Ectodermal cell (in vitro differentiated cells): Measurements from ENCODE around the gene N4BP3.
"Not testable (repeated sequence)": the region's sequence is repeated elsewhere in the genome, so short reads cannot be mapped to it uniquely, and the experiment has no call there.

Source experiments
- H3K27ac ChIP-seq: 2 replicates; pipeline ENCODE4 v1.7.0; 2013; ENCODE audit warnings: mild to moderate bottlenecking, low read depth, low read length; ENCODE audit not compliant: insufficient read depth, poor library complexity, severe bottlenecking
- H3K27me3 ChIP-seq: 2 replicates; pipeline ENCODE4 v1.7.0; 2013; ENCODE audit warnings: mild to moderate bottlenecking, low read length; ENCODE audit not compliant: insufficient read depth, control insufficient read depth, poor library complexity, severe bottlenecking
- H3K36me3 ChIP-seq: one replicate; pipeline ENCODE4 v1.7.0; 2013; ENCODE audit warnings: low read length; ENCODE audit not compliant: control insufficient read depth, insufficient read depth
- H3K4me1 ChIP-seq: one replicate; pipeline ENCODE4 v1.7.0; 2013; ENCODE audit warnings: low read length; ENCODE audit not compliant: control insufficient read depth, insufficient read depth
- H3K4me3 ChIP-seq: 2 replicates; pipeline ENCODE4 v1.7.0; 2013; ENCODE audit warnings: low read depth, low read length, control low read depth; ENCODE audit not compliant: insufficient read depth
- H3K9me3 ChIP-seq: 2 replicates; pipeline ENCODE4 v1.7.0; 2013; ENCODE audit warnings: mild to moderate bottlenecking, low read length, moderate library complexity; ENCODE audit not compliant: control insufficient read depth
- WGBS, 2 experiments: methylation state at CpG; one replicate each; pipeline ENCODE4 v1.1.7; 2013; ENCODE audit warnings: missing lambda C conversion rate in 2 of 2; 5-methylcytosine and 5-hydroxymethylcytosine counted together

N4BP3 gene

DNA sequence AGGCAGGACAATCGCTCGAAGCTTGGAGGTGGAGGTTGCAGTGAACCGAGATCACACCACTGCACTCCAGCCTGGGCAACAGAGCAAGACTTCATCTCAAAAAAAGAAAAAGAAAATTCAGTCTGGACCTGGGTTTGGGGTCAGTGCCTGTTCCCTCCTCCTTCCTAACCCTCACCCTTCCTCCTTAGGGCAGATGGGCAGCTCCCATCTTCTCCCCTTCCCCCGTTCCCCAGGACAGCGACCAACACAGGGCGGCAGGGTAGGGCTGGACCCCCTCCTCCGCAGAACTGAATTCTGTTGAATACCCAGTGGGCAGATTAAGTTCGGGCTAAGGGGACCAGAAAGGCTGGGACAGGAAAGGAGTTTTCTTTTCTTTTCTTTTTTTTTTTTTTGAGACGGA is 16.0 kb downstream of the N4BP3 start:
- H3K36me3 ChIP-seq: no peaks in the 10 kb centered on the region
- H3K4me3 ChIP-seq: no peak overlapping the region
- peaks cover 21% of the 10 kb centered on the region for H3K4me1 ChIP-seq
- WGBS, 2 experiments: 84 to 91% methylated on average over 9 of the region's 9 CpGs
- H3K9me3 ChIP-seq: no peaks in the 10 kb centered on the region
- no peaks in the 10 kb centered on the region for H3K27me3 ChIP-seq
- no peak overlapping the region for H3K27ac ChIP-seq

DNA sequence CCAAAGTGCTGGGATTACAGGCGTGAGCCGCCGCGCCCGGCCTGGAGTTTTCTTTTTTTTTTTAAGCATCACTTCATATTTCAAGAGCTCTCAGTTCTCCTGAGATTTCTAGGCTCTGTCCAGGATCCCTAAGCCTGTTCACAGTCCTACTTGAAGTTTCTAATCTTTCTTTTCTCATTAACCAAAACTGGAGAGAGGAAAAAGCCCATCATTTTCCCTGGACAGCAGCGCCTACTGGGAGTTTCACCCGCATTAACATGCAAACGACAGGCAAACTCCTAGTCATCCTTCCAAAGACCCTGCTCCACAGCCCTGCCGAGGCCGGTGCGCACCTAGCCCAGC is 16.9 kb downstream of the N4BP3 start:
- H3K9me3 ChIP-seq, H3K27me3 ChIP-seq, H3K36me3 ChIP-seq: not testable (repeated sequence)
- Histone ChIP-seq H3K27ac (peak overlapping the region; percentile 92), H3K4me3 (peak overlapping the region; percentile 97), H3K4me1 (peaks cover 14% of the 10 kb centered on the region)
- WGBS, 2 experiments: 42% methylated on average over 10 to 11 of the region's 11 CpGs

DNA sequence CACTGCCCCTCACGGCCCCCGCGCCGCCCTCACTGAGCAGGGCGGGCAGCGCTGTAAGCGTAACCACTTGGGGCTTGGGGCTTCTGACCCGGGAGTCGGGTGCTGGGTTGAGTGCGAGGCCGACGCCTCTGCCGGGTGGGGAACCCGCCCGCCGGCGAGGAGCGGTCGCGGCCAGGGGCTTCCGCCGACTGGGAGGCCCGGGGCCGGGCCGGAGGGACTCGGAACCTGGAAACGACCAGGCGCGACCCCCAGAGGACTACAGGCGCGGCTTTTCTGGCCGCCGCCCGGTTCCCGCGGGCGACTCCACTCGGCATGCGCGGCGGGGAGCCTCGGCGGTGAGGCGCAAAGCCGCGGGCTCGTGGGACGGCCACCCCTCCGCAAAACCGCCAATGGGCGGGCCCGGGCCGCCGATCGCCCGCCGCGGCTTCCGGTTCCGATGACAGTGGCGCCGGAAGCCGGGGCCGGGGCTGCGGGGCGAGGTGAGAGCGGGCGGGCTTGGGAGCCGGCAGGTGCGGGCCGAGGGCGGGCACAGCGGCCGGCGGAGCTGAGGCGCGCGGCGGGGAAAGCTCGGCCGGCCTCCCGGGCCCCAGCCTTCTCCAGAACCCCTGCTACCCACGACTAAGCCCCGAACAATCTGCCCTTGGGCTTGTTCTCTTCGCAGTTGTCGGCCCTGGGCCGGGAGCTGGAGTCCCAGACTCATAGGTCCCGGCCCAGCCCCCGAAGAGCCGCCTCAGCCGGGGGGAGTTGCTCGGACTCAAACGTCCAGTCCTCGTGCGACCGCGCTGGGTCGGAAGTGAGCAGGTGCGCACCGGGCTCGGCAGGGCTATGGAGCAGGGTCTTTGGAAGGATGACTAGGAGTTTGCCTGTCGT is 17.5 kb downstream of the N4BP3 start, which contains the start of gene RMND5B:
Gene RMND5B (plus strand): TSS at position 439 of the 870 bp plus-strand sequence. CDS start 7,106 bp downstream, outside the sequence.
- 0% methylated on average over 102 of the region's 102 CpGs for WGBS, 2 experiments
- H3K27ac ChIP-seq: peak within 1 kb of the TSS; percentile 92
- no peaks in the 10 kb centered on the region for H3K9me3 ChIP-seq
- peaks cover 10% of the 10 kb centered on the region for H3K4me1 ChIP-seq
- no peaks in the 10 kb centered on the region for H3K27me3 ChIP-seq
- no peaks in the 10 kb centered on the region for H3K36me3 ChIP-seq
- peak within 1 kb of the TSS; percentile 97 for H3K4me3 ChIP-seq

DNA sequence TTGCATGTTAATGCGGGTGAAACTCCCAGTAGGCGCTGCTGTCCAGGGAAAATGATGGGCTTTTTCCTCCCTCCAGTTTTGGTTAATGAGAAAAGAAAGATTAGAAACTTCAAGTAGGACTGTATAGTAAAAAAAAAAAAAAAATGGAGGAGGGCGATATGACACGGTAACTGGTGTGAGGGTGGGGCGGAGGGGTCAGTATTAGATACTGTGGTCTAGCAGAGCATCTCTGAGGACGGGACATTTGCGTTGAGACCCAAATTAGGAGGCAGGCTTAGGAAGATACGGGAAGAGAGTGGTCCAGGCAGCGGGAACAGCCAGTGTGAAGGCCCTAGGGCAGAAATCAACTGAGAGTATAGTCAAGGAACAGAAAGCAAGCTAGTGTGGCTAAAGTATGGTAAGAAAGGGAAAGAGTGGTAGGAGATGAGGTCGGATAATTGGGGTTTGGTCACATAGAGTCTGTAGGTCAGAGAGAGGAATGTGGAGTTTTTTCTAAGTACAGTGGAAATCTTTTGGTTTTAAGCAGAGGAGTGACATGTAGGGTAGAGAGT is 18.2 kb downstream of the N4BP3 start:
- peak overlapping the region; percentile 97 for H3K4me3 ChIP-seq
- H3K4me1 ChIP-seq: peaks cover 6% of the 10 kb centered on the region
- no peaks in the 10 kb centered on the region for H3K27me3 ChIP-seq
- no peak overlapping the region for H3K27ac ChIP-seq
- H3K36me3 ChIP-seq: no peaks in the 10 kb centered on the region
- H3K9me3 ChIP-seq: no peaks in the 10 kb centered on the region
- 18 to 19% methylated on average over 10 of the region's 10 CpGs for WGBS, 2 experiments

DNA sequence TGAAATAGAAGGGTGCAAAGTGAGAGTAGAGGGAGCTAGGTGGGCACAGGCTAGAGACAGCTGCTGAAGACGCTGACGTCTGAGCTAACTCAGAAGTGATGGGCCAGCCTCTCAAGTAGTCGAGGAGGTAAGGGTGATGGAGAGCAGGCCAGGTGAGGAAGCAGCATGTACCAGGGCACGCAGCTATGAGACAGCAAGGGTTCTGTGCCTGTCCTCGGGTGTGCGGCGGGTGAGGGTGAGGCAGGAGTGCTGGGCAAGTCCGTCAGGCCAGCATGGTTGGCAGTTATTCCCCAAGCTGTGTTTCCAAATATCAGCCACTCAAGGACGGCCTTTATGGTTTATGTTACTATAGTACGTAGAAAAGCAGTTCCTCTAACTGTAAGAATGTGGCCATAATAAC is 23.7 kb downstream of the N4BP3 start:
- Histone ChIP-seq H3K36me3 (no peaks in the 10 kb centered on the region), H3K4me3 (no peak overlapping the region), H3K4me1 (no peaks in the 10 kb centered on the region), H3K9me3 (no peaks in the 10 kb centered on the region), H3K27me3 (no peaks in the 10 kb centered on the region), H3K27ac (no peak overlapping the region)
- WGBS, 2 experiments: 93% methylated on average over 10 of the region's 10 CpGs

DNA sequence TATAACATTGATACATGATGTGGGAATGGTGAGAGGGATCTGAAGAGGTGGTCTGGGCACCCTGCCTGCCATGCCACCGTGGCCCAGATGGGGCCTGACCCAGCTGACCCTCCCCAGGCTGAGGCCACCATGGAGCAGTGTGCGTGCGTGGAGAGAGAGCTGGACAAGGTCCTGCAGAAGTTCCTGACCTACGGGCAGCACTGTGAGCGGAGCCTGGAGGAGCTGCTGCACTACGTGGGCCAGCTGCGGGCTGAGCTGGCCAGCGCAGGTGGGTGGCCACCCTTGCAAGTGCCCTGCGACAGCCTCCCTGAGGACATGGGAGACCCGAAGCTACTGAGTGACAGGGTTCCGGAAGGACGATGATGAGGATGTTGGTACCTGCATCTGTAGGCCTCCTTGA is 24.7 kb downstream of the N4BP3 start:
- Histone ChIP-seq H3K9me3 (no peaks in the 10 kb centered on the region), H3K4me1 (no peaks in the 10 kb centered on the region), H3K36me3 (no peaks in the 10 kb centered on the region), H3K27me3 (no peaks in the 10 kb centered on the region), H3K4me3 (no peak overlapping the region), H3K27ac (no peak overlapping the region)
- WGBS, 2 experiments: 95 to 97% methylated on average over 12 of the region's 12 CpGs

DNA sequence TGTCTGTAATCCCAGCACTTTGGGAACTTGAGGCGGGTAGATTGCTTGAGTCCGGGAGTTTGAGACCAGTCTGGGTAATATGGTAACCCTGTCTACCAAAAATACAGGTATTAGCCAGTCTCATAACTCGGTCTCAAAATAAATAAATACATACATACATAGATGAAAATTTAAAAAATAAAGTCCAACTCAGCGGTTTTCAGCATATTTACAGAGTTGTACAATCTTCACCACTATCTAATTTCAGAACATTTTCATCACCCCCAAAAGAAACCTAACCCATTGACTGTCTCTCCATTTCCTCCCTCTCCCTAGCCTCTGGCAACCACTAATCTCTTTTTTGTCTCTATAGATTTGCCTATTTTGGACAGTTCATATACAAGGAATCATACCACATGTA is 28.2 kb downstream of the N4BP3 start:
- peaks cover 2% of the 10 kb centered on the region for H3K36me3 ChIP-seq
- no peaks in the 10 kb centered on the region for H3K27me3 ChIP-seq
- no peaks in the 10 kb centered on the region for H3K9me3 ChIP-seq
- WGBS, 2 experiments: 90 to 97% methylated on average over 4 of the region's 4 CpGs
- H3K4me3 ChIP-seq: no peak overlapping the region
- no peak overlapping the region for H3K27ac ChIP-seq
- no peaks in the 10 kb centered on the region for H3K4me1 ChIP-seq

DNA sequence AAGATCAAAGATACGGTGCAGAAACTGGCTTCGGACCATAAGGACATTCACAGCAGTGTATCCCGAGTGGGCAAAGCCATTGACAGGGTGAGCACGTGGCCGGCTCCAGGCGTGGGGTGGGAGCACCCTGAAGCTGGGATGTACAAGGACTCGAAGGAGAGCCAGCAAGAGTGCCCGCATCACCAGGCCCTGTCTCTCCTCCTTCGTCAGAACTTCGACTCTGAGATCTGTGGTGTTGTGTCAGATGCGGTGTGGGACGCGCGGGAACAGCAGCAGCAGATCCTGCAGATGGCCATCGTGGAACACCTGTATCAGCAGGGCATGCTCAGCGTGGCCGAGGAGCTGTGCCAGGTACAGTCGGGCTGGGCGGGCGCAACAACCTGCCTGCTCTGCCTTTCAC is 29.3 kb downstream of the N4BP3 start:
- Histone ChIP-seq H3K27me3 (no peaks in the 10 kb centered on the region), H3K27ac (no peak overlapping the region), H3K36me3 (peaks cover 12% of the 10 kb centered on the region), H3K4me1 (no peaks in the 10 kb centered on the region), H3K4me3 (no peak overlapping the region), H3K9me3 (no peaks in the 10 kb centered on the region)
- WGBS, 2 experiments: 94 to 95% methylated on average over 20 of the region's 20 CpGs

DNA sequence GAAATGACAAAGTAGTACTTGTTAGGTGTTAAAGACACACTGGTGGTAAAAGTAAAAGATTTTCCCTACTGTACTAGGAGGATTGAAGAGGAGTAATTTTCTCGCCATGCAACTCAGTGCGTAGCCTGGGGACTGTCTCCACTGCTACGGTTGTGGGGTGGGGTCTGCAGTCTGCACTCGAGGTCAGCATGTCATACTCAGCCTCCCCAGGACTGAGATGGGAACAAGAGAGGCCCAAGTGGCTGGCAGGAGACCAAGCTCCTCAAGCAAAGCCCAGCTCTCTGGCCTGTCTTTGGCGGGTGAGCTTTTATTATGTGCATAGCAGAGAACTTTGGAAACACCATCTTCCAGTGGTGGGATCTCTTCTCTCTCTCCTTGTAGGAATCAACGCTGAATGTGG is 29.9 kb downstream of the N4BP3 start:
- no peaks in the 10 kb centered on the region for H3K9me3 ChIP-seq
- WGBS, 2 experiments: 93 to 95% methylated on average over 6 of the region's 6 CpGs
- no peak overlapping the region for H3K27ac ChIP-seq
- no peaks in the 10 kb centered on the region for H3K4me1 ChIP-seq
- H3K4me3 ChIP-seq: no peak overlapping the region
- H3K27me3 ChIP-seq: no peaks in the 10 kb centered on the region
- H3K36me3 ChIP-seq: peaks cover 19% of the 10 kb centered on the region

DNA sequence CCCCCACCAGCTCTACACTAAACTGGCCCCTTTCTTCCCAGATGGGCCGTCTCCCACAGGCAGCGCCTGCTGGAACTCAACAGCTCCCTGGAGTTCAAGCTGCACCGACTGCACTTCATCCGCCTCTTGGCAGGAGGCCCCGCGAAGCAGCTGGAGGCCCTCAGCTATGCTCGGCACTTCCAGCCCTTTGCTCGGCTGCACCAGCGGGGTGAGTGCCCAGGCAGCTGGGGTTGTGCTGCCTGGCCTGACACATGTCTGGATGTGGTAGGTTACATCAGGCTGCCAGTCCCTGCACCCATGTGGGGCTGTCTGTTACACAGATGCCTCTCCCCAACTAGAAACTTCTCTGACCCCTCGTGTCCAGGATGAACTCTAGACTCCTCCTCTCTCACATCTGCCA is 30.6 kb downstream of the N4BP3 start:
- Histone ChIP-seq H3K4me3 (no peak overlapping the region), H3K36me3 (peaks cover 25% of the 10 kb centered on the region), H3K4me1 (no peaks in the 10 kb centered on the region), H3K27ac (no peak overlapping the region), H3K9me3 (no peaks in the 10 kb centered on the region), H3K27me3 (no peaks in the 10 kb centered on the region)
- whole genome bisulfite sequencing, 2 experiments: 90 to 93% methylated on average over 10 of the region's 10 CpGs
